H1 (cell line): ENCODE data around the gene A4GALT. TPM values are rescaled to one million over a fixed set of nuclear protein-coding genes. Genes with fewer than 3 reads are reported as not detected.
A peak's percentile ranks its signal among the peaks of the same experiment; 100 is the strongest.

Experiments used
- CTCF ChIA-PET: fragments of 300-600 bp; sonication (Branson Sonifier 250); formaldehyde crosslinking; loops from one replicate; lab custom pipeline; 2021; ENCODE audit not compliant: partially characterized antibody; lab: Charles Lee
- POLR2A ChIA-PET: fragments of 300-600 bp; sonication (Branson Sonifier 250); formaldehyde crosslinking; loops from one replicate; lab custom pipeline; 2021; ENCODE audit warnings: inconsistent platforms; ENCODE audit not compliant: partially characterized antibody; lab: Charles Lee
- DNase-seq, 2 experiments: peaks; one replicate each; pipeline versions ENCODE4 v3.0.0 to v3.0.0-alpha.2; 2010 to 2022; ENCODE audit warnings: low spot score in 2 of 2, low read depth in 1 of 2, mixed read lengths in 1 of 2
- FAIRE-seq: peaks from 2 replicates; lab custom pipeline; 2011; peaks lifted over from hg19 to GRCh38; lab: Jason Lieb, UNC
- H2AFZ ChIP-seq: 2 replicates; pipeline ENCODE4 v1.8.1; 2012; ENCODE audit warnings: low read length, inconsistent platforms
- H2AK5ac ChIP-seq: 2 replicates; pipeline ENCODE4 v1.6.1; 2013; ENCODE audit warnings: low read depth, low read length
- H2BK120ac ChIP-seq: replicated peaks from 2 replicates; pipeline ENCODE3; 2013; ENCODE audit warnings: low read depth, low read length, inconsistent platforms
- H2BK12ac ChIP-seq: 2 replicates; pipeline ENCODE4 v1.6.1; 2013; ENCODE audit warnings: low read depth, low read length
- H2BK15ac ChIP-seq: 2 replicates; pipeline ENCODE4 v1.6.1; 2013; ENCODE audit warnings: low read length
- H2BK20ac ChIP-seq: 2 replicates; pipeline ENCODE4 v1.6.1; 2013; ENCODE audit warnings: low read length
- H2BK5ac ChIP-seq: 2 replicates; pipeline ENCODE4 v1.6.1; 2013; ENCODE audit warnings: low read depth, low read length
- H3K14ac ChIP-seq: 2 replicates; pipeline ENCODE4 v1.6.1; 2013; ENCODE audit warnings: inconsistent platforms; ENCODE audit not compliant: insufficient read length
- H3K18ac ChIP-seq: 2 replicates; pipeline ENCODE4 v1.6.1; 2013; ENCODE audit warnings: low read length; ENCODE audit errors: extremely low read depth
- H3K23ac ChIP-seq: 2 replicates; pipeline ENCODE4 v1.6.1; 2013; ENCODE audit warnings: inconsistent platforms; ENCODE audit not compliant: insufficient read length
- H3K23me2 ChIP-seq: 2 replicates; pipeline ENCODE4 v1.6.1; 2013; ENCODE audit warnings: low read depth, low read length
- H3K27ac ChIP-seq: 2 replicates; pipeline ENCODE4 v1.6.1; 2011; ENCODE audit warnings: low read depth, low read length, inconsistent platforms
- H3K27me3 ChIP-seq, 4 experiments: replicated peaks in 1 of 4; 1 replicate in 1 of 4; 2 replicates in 3 of 4; pipeline versions ENCODE4 v1.6.1 to v1.8.1; 2011 to 2013; ENCODE audit warnings: low read length in 3 of 4, mild to moderate bottlenecking in 3 of 4, inconsistent platforms in 2 of 4, mixed read lengths in 2 of 4, moderate library complexity in 1 of 4; ENCODE audit not compliant: control insufficient read depth in 3 of 4, insufficient read depth in 3 of 4; ENCODE audit errors: extremely low read depth in 1 of 4
- H3K36me3 ChIP-seq, 4 experiments: 2 replicates each; pipeline versions ENCODE4 v1.6.1 to v1.8.1; 2011 to 2013; ENCODE audit warnings: mild to moderate bottlenecking in 4 of 4, low read length in 3 of 4, moderate library complexity in 2 of 4, control low read depth in 1 of 4, inconsistent platforms in 1 of 4; ENCODE audit not compliant: insufficient read depth in 4 of 4, control insufficient read depth in 2 of 4
- H3K4ac ChIP-seq: replicated peaks from 2 replicates; pipeline ENCODE3; 2013; ENCODE audit warnings: low read length, low read depth, mixed read lengths, inconsistent platforms; ENCODE audit not compliant: insufficient read length
- H3K4me1 ChIP-seq, 4 experiments: replicated peaks in 1 of 4; 1 replicate in 1 of 4; 2 replicates in 3 of 4; pipeline versions ENCODE4 v1.6.1 to v1.8.1; 2011 to 2013; ENCODE audit warnings: low read length in 3 of 4, inconsistent platforms in 2 of 4, mixed read lengths in 1 of 4; ENCODE audit not compliant: insufficient read depth in 4 of 4, control insufficient read depth in 3 of 4
- H3K4me2 ChIP-seq, 2 experiments: 2 replicates each; pipeline versions ENCODE4 v1.6.1 to v1.8.1; 2011 to 2013; ENCODE audit warnings: low read depth in 2 of 2, low read length in 2 of 2, control low read depth in 1 of 2, inconsistent platforms in 1 of 2, mild to moderate bottlenecking in 1 of 2; ENCODE audit not compliant: insufficient read depth in 1 of 2
- H3K4me3 ChIP-seq, 4 experiments: fragments of 200-600, 300-600 bp in 1 of 4; sonication (generic), shearing (Covaris generic), sonication (Bioruptor Twin) in 1 of 4; 2 replicates each; pipeline versions ENCODE4 v1.5.1 to v1.8.1; 2011 to 2016; ENCODE audit warnings: low read length in 4 of 4, low read depth in 3 of 4, control low read depth in 2 of 4, inconsistent platforms in 2 of 4, mild to moderate bottlenecking in 2 of 4, mixed read lengths in 1 of 4, moderate library complexity in 1 of 4; ENCODE audit not compliant: insufficient read depth in 2 of 4; ENCODE audit errors: extremely low read depth in 1 of 4
- H3K56ac ChIP-seq: replicated peaks from 2 replicates; pipeline ENCODE3; 2013; ENCODE audit warnings: low read depth, mild to moderate bottlenecking, mixed read lengths, low read length, inconsistent platforms; ENCODE audit not compliant: insufficient read length
- H3K79me1 ChIP-seq: 2 replicates; pipeline ENCODE4 v1.6.1; 2013; ENCODE audit warnings: low read depth, low read length, control low read depth
- H3K79me2 ChIP-seq, 2 experiments: 2 replicates each; pipeline versions ENCODE4 v1.6.1 to v1.8.1; 2012 to 2013; ENCODE audit warnings: low read length in 2 of 2, mild to moderate bottlenecking in 2 of 2, inconsistent platforms in 1 of 2; ENCODE audit not compliant: insufficient read depth in 2 of 2, control insufficient read depth in 1 of 2
- H3K9ac ChIP-seq, 4 experiments: replicated peaks in 1 of 4; 1 replicate in 1 of 4; 2 replicates in 3 of 4; pipeline versions ENCODE4 v1.6.1 to v1.8.1; 2011 to 2013; ENCODE audit warnings: low read depth in 3 of 4, low read length in 3 of 4, control low read depth in 2 of 4, mild to moderate bottlenecking in 2 of 4, moderate library complexity in 2 of 4, inconsistent platforms in 1 of 4; ENCODE audit errors: extremely low read depth in 1 of 4
- H3K9me3 ChIP-seq, 2 experiments: 2 replicates each; pipeline versions ENCODE4 v1.6.1 to v1.8.1; 2012 to 2013; ENCODE audit warnings: mild to moderate bottlenecking in 2 of 2, moderate library complexity in 2 of 2, control low read depth in 1 of 2, inconsistent platforms in 1 of 2, low read depth in 1 of 2, low read length in 1 of 2, mixed read lengths in 1 of 2; ENCODE audit not compliant: insufficient read depth in 2 of 2
- H4K20me1 ChIP-seq, 2 experiments: replicated peaks in 1 of 2; 2 replicates each; pipeline versions ENCODE3 to v1.8.1; 2011 to 2013; ENCODE audit warnings: inconsistent platforms in 2 of 2, low read length in 2 of 2, mild to moderate bottlenecking in 1 of 2; ENCODE audit not compliant: insufficient read depth in 2 of 2, control insufficient read depth in 1 of 2
- H4K5ac ChIP-seq: 2 replicates; pipeline ENCODE4 v1.6.1; 2013; ENCODE audit warnings: low read length, low read depth, mixed read lengths, inconsistent platforms; ENCODE audit not compliant: insufficient read length
- H4K8ac ChIP-seq: 2 replicates; pipeline ENCODE4 v1.8.0; 2013; ENCODE audit warnings: mild to moderate bottlenecking, moderate library complexity, low read length, inconsistent platforms; ENCODE audit not compliant: insufficient read depth; ENCODE audit errors: extremely low read depth
- H4K91ac ChIP-seq: replicated peaks from 2 replicates; pipeline ENCODE3; 2013; ENCODE audit warnings: low read length, mixed read lengths, inconsistent platforms; ENCODE audit not compliant: insufficient read length
- ATF2 ChIP-seq: IDR thresholded peaks from 2 replicates; pipeline ENCODE4 v1.6.1; 2012; ENCODE audit warnings: low read length, inconsistent platforms
- SP1 ChIP-seq: IDR thresholded peaks from 2 replicates; pipeline ENCODE4 v1.6.1; 2011; ENCODE audit warnings: low read depth, low read length
- SP2 ChIP-seq: IDR thresholded peaks from 2 replicates; pipeline ENCODE4 v1.6.1; 2012; ENCODE audit warnings: mild to moderate bottlenecking, low read length, inconsistent platforms
- SP4 ChIP-seq: IDR thresholded peaks from 2 replicates; pipeline ENCODE4 v1.6.1; 2012; ENCODE audit warnings: low read length, inconsistent platforms
- WGBS, 2 experiments: shearing (Covaris generic) in 1 of 2; methylation state at CpG; one replicate each; pipeline versions ENCODE4 v1.1.6 to v1.1.7; 2013 to 2015; ENCODE audit warnings: low lambda C conversion rate in 2 of 2, mixed read lengths in 2 of 2, inconsistent platforms in 1 of 2, low coverage in 1 of 2, missing lambda C conversion rate in 1 of 2; ENCODE audit not compliant: insufficient replicate concordance in 2 of 2, insufficient coverage in 1 of 2, insufficient read length in 1 of 2; ENCODE audit errors: extremely low coverage in 1 of 2, missing lambda C conversion rate in 1 of 2; 5-methylcytosine and 5-hydroxymethylcytosine counted together
- polyA plus RNA-seq, 7 experiments: library from polyadenylated mRNA; depleted of rRNA in 3 of 7; stranded (reverse) in 5 of 7; unstranded in 2 of 7; fragments of >200 nt in 5 of 7; fragments of 200-250 nt in 2 of 7; gene quantifications; 1 replicate in 5 of 7; 2 replicates in 1 of 7; 4 replicates in 1 of 7; pipeline versions ENCODE4 v1.2.1 to v1.2.3, GENCODE V29; 2011 to 2013; ENCODE audit warnings: missing spikeins in 2 of 7, mixed read lengths in 2 of 7
- total RNA-seq: library from RNA; stranded (reverse); fragmentation: NEBNext Ultra II Directional; extraction: Animal tissue kit (Norgen Biotek cat#: 25700); gene quantifications from 2 replicates; pipeline ENCODE4 v1.2.1, GENCODE V29; 2021

A4GALT gene
- total and polyA plus RNA-seq, 2 of the 8 experiments (the other 6 are each of a cell fraction or from before 2014, with no cell fraction given): 7.2 to 13.8 TPM

GRCh38 chr22:42700355-42700754, 20.3 kb downstream of the A4GALT start:
- no peak for DNase-seq

More at GRCh38 chr22:42700355-42700754, 20.3 kb downstream of the A4GALT start:
- Histone ChIP-seq H3K56ac (no peak overlapping the region), H3K4me1 (peaks cover 9 to 17% (median 14%) of the 10 kb centered on the region in 4 experiments; a peak in 6 of 7 replicates), H3K4me3 (no peak overlapping the region), H4K5ac (no peak overlapping the region), H3K9me3 (no peaks in the 10 kb centered on the region), H2AK5ac (no peak overlapping the region; the same call in 1 of the 2 replicates), H3K79me2 (no peaks in the 10 kb centered on the region), H4K91ac (peak overlapping the region; percentile 89), H4K20me1 (peaks cover 0 to 3% of the 10 kb centered on the region in 2 experiments), H2AFZ (no peak overlapping the region), H3K4me2 (no peak overlapping the region), H3K23ac (no peak overlapping the region), H2BK120ac (no peak overlapping the region), H3K18ac (peak overlapping the region; percentile 4; the same call in 1 of the 2 replicates), H3K23me2 (0 out of 2 replicates have a peak, but pooled peaks cover 2% of the 10 kb centered on the region), H4K8ac (no peak overlapping the region), H2BK12ac (peak overlapping the region; percentile 72; the same call in 1 of the 2 replicates), H3K9ac (no peak overlapping the region), H3K27me3 (no peaks in the 10 kb centered on the region), H2BK20ac (no peak overlapping the region), H2BK15ac (no peak overlapping the region), H3K36me3 (no peaks in the 10 kb centered on the region), H2BK5ac (peak overlapping the region; percentile 20), H3K4ac (no peak overlapping the region), H3K79me1 (0 out of 2 replicates have a peak, but pooled peaks cover 3% of the 10 kb centered on the region), H3K14ac (no peak overlapping the region), H3K27ac (no peak overlapping the region)
- ChIA-PET CTCF (interaction anchor here (0.8 to 1.5 kb wide), 6 partner anchors 10 to 79 kb away, joined by 3 to 5 read pairs (median 4); partner anchors contain the start of gene ATP5MGL), POLR2A (interaction anchor here (1.1 to 2.5 kb wide), 4 partner anchors 10 to 85 kb away, joined by 3 to 15 read pairs (median 5); partner anchors contain the start of gene POLDIP3)
- TF ChIP-seq SP2 (no peak), SP4 (no peak), SP1 (no peak), ATF2 (no peak)
- WGBS, 2 experiments: 83% methylated on average over 8 of the region's 8 CpGs; no CpG with 5 or more reads in 1 of the 2 experiments
- FAIRE-seq: no peak
